Measurements from ENCODE around the gene CEACAM6. TPM values are rescaled to one million over a fixed set of nuclear protein-coding genes. Genes with fewer than 3 reads are reported as not detected.

Gene CEACAM6
- total RNA-seq, 4 donors from 2014 or later, result under 0.01 to 1.3 (median 0.69) TPM; not detected in 1

DNA sequence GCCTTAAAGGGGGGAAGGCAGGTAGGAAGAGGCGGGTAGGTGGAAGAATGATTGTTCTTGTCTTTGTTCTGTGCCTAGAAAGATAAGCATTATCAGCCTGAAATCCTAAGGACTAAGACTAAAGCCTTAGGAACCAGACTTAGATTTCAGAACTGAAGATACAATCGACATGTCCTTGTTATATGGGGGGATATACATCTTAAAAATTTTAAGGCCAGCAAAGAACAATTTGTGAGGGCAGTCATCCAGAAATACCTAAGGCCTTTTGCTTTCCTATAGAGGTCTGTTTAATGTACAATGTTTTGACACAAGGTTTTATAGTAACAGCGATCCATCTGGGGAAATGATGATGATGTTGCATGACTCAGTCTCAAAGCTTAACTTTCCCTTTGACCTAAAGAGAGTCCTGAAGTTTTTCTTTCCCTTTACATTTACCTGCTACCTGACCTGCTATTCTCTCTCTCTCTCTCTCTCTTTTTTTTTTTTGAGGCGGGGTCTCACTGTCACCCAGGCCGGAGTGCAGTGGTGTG is 20.2 kb upstream of the CEACAM6 start:
- Histone ChIP-seq H3K9me3 (no peaks in the 10 kb centered on the region), H3K4me3 (no peak overlapping the region), H3K4me1 (no peaks in the 10 kb centered on the region), H3K27ac (replicated peaks in 1 of 4) (no peak overlapping the region), H3K27me3 (peaks cover 0 to 11% (median 0%) of the 10 kb centered on the region in 4 donors), H3K36me3 (no peaks in the 10 kb centered on the region)
- TF ChIP-seq POLR2AphosphoS5 (IDR thresholded peaks at IDR 0.05), result no peak
- TF ChIP-seq, protein P1, sequence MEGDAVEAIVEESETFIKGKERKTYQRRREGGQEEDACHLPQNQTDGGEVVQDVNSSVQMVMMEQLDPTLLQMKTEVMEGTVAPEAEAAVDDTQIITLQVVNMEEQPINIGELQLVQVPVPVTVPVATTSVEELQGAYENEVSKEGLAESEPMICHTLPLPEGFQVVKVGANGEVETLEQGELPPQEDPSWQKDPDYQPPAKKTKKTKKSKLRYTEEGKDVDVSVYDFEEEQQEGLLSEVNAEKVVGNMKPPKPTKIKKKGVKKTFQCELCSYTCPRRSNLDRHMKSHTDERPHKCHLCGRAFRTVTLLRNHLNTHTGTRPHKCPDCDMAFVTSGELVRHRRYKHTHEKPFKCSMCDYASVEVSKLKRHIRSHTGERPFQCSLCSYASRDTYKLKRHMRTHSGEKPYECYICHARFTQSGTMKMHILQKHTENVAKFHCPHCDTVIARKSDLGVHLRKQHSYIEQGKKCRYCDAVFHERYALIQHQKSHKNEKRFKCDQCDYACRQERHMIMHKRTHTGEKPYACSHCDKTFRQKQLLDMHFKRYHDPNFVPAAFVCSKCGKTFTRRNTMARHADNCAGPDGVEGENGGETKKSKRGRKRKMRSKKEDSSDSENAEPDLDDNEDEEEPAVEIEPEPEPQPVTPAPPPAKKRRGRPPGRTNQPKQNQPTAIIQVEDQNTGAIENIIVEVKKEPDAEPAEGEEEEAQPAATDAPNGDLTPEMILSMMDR (IDR thresholded peaks at IDR 0.05), result no peak
- TF ChIP-seq EP300 (IDR thresholded peaks at IDR 0.05), result no peak
- no peak for TF ChIP-seq POLR2A (IDR thresholded peaks at IDR 0.05; ENCODE audit: low read depth)
- DNase-seq (ENCODE audit: extremely low spot score), result no peak
- WGBS, result 80% methylated on average over 5 of the region's 5 CpGs
- intact Hi-C loops (cut with DNase I), result no loop called here

DNA sequence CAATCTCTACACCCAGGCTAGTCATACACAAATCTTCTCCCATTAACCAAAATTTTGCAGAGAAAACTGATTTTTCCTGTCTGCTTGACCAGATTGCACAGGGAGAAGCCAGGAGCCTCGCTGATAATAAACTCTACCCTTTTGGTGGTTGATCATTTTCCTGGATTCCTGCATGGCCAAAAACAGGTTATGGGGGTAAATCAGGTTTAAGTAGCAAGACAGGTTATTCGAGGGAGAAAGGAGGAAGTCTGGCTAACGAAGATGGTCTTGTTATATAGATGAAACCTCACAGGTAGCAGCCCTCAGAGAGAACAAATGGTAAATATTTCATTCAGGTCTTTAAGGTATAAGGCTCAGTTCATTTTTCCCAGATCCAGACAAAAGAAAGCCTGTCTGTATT is 16.0 kb upstream of the CEACAM6 start:
- no peaks in the 10 kb centered on the region for H3K4me1 ChIP-seq

DNA sequence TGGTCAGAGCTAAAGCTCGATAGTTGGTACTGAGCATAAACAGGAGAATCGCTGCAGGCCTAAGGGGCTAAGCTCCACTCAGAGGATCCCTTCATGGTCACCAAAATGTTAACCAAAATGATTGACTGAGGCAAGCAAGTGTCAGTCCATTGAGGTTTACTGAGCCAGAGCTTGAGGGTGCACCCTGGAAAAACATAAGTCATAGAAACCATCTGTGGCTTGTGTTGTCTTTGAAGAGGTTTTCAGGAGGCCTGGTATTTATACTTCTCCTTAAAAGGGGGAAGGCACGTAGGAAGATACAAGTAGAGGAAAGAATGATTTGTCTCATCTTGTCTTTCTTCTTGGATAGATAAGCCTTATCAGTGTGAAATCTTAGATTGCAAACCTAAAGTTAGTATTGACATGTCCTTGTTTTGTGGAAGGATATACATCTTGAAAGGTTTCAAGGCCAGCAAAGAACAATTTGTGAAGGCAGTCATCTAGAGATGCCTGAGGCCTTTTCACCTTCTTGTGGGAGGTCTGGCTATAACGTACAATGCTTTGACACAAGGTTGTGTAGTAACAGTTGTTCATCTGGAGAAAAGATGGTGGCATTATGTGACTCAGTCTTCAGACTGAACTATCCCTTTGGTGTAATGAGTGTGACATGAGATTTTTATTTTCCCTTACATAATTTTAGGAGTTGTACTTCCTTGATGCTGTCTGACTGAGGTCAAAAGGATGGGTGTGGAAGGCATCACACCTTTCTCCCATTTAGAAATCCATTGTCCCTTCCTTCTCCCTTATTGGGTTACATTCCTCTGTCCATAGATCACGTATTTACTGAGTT is 14.7 kb upstream of the CEACAM6 start:
- TF ChIP-seq POLR2AphosphoS5 (IDR thresholded peaks at IDR 0.05) (no peak), EP300 (IDR thresholded peaks at IDR 0.05) (no peak), POLR2A (IDR thresholded peaks at IDR 0.05; ENCODE audit: low read depth) (no peak)
- TF ChIP-seq, protein P1 (IDR thresholded peaks at IDR 0.05), result no peak
- 67% methylated on average over 5 of the region's 5 CpGs for WGBS

More for the DNA sequence above, 16.0 kb upstream of the CEACAM6 start:
- intact Hi-C loops (cut with DNase I), result no loop called here
- Histone ChIP-seq H3K4me3 (no peak overlapping the region), H3K9me3 (no peaks in the 10 kb centered on the region), H3K27ac (replicated peaks in 1 of 4) (no peak overlapping the region), H3K36me3 (no peaks in the 10 kb centered on the region), H3K27me3 (peaks cover 0 to 14% (median 0%) of the 10 kb centered on the region in 4 donors)
- DNase-seq (ENCODE audit: extremely low spot score), result no peak
- TF ChIP-seq POLR2AphosphoS5 (IDR thresholded peaks at IDR 0.05), result no peak
- TF ChIP-seq, protein P1 (IDR thresholded peaks at IDR 0.05), result no peak
- no peak for TF ChIP-seq EP300 (IDR thresholded peaks at IDR 0.05)
- no peak for TF ChIP-seq POLR2A (IDR thresholded peaks at IDR 0.05; ENCODE audit: low read depth)
- 55% methylated on average over 3 of the region's 3 CpGs for WGBS

DNA sequence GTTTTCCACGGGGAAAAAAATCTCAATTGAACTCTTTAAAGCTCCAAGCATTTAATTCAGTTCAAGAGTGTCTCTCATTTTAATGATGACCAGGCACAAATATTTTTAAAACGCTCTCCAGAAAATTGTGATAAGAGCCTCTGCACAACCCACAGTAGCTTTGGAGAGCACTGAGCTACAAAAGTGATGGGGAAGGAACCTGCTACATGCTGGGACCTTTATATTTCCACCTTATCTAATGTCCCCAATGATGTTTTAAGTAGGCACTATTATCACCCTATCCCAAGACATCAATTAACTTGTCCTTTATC is 14.1 kb upstream of the CEACAM6 start:
- no peaks in the 10 kb centered on the region for H3K9me3 ChIP-seq
- intact Hi-C loops (cut with DNase I), result no loop called here
- H3K27ac ChIP-seq (replicated peaks in 1 of 4), result no peak overlapping the region
- TF ChIP-seq, protein P1 (IDR thresholded peaks at IDR 0.05), result no peak
- no peak for TF ChIP-seq EP300 (IDR thresholded peaks at IDR 0.05)
- no peak for TF ChIP-seq POLR2A (IDR thresholded peaks at IDR 0.05; ENCODE audit: low read depth)
- no peak for TF ChIP-seq POLR2AphosphoS5 (IDR thresholded peaks at IDR 0.05)
- no peak for DNase-seq (ENCODE audit: extremely low spot score)
- H3K4me1 ChIP-seq, result no peaks in the 10 kb centered on the region
- H3K27me3 ChIP-seq, result peaks cover 0 to 29% (median 0%) of the 10 kb centered on the region in 4 donors
- WGBS, result 78% methylated on average over 2 of the region's 2 CpGs
- H3K4me3 ChIP-seq, result no peak overlapping the region
- no peaks in the 10 kb centered on the region for H3K36me3 ChIP-seq

More for the DNA sequence above, 14.7 kb upstream of the CEACAM6 start:
- Histone ChIP-seq H3K4me1 (no peaks in the 10 kb centered on the region), H3K27ac (replicated peaks in 1 of 4) (no peak overlapping the region), H3K27me3 (peaks cover 0 to 24% (median 0%) of the 10 kb centered on the region in 4 donors), H3K4me3 (no peak overlapping the region), H3K36me3 (no peaks in the 10 kb centered on the region), H3K9me3 (no peaks in the 10 kb centered on the region)
- no peak for DNase-seq (ENCODE audit: extremely low spot score)
- intact Hi-C loops (cut with DNase I), result no loop called here
